Keratinocyte (primary cell): Measurements from ENCODE around the gene CALY. TPM values are rescaled to one million over a fixed set of nuclear protein-coding genes. Genes with fewer than 3 reads are reported as not detected.

Experiments
- DNase-seq: peaks from one replicate; pipeline ENCODE4 v3.0.0-alpha.2; 2011; ENCODE audit warnings: low read depth, missing footprints, low spot score
- FAIRE-seq: peaks from 2 replicates; lab custom pipeline; 2011; peaks lifted over from hg19 to GRCh38; lab: Jason Lieb, UNC
- H2AFZ ChIP-seq: 2 replicates; pipeline ENCODE4 v1.6.0; 2012; ENCODE audit warnings: low read length, control low read depth, inconsistent platforms; ENCODE audit not compliant: control insufficient read depth
- H3K27ac ChIP-seq: 2 replicates; pipeline ENCODE4 v1.5.1; 2011; ENCODE audit warnings: low read length; ENCODE audit not compliant: control insufficient read depth, insufficient read depth
- H3K27me3 ChIP-seq: 3 replicates; pipeline ENCODE4 v1.6.0; 2011; ENCODE audit warnings: low read length; ENCODE audit not compliant: control insufficient read depth, insufficient read depth; ENCODE audit errors: extremely low read depth
- H3K36me3 ChIP-seq, 2 experiments: 2 replicates in 1 of 2; 3 replicates in 1 of 2; pipeline ENCODE4 v1.5.1; 2011; ENCODE audit warnings: low read length in 2 of 2, mild to moderate bottlenecking in 1 of 2; ENCODE audit not compliant: control insufficient read depth in 2 of 2, insufficient read depth in 2 of 2; ENCODE audit errors: extremely low read depth in 1 of 2
- H3K4me1 ChIP-seq: 3 replicates; pipeline ENCODE4 v1.5.1; 2011; ENCODE audit warnings: low read length; ENCODE audit not compliant: control insufficient read depth, insufficient read depth; ENCODE audit errors: extremely low read depth
- H3K4me2 ChIP-seq: 3 replicates; pipeline ENCODE4 v1.6.0; 2011; ENCODE audit warnings: low read depth, low read length; ENCODE audit not compliant: control insufficient read depth, insufficient read depth; ENCODE audit errors: extremely low read depth
- H3K4me3 ChIP-seq, 3 experiments: fragments of 200-600 bp in 1 of 3; sonication (generic) in 1 of 3; 2 replicates in 2 of 3; 3 replicates in 1 of 3; pipeline ENCODE4 v1.5.1; 2011 to 2016; ENCODE audit warnings: low read length in 3 of 3, mild to moderate bottlenecking in 3 of 3, control low read depth in 2 of 3, inconsistent platforms in 1 of 3, low read depth in 1 of 3, mixed read lengths in 1 of 3, mixed run types in 1 of 3, moderate library complexity in 1 of 3; ENCODE audit not compliant: control insufficient read depth in 2 of 3, insufficient read depth in 2 of 3; ENCODE audit errors: extremely low read depth in 1 of 3
- H3K79me2 ChIP-seq: 2 replicates; pipeline ENCODE4 v1.6.0; 2012; ENCODE audit warnings: low read length; ENCODE audit not compliant: control insufficient read depth, insufficient read depth
- H3K9ac ChIP-seq: 3 replicates; pipeline ENCODE4 v1.6.0; 2011; ENCODE audit warnings: low read length; ENCODE audit not compliant: control insufficient read depth, insufficient read depth; ENCODE audit errors: extremely low read depth
- H3K9me1 ChIP-seq: 3 replicates; pipeline ENCODE4 v1.6.0; 2011; ENCODE audit warnings: low read length; ENCODE audit not compliant: control insufficient read depth, insufficient read depth; ENCODE audit errors: extremely low read depth
- H3K9me3 ChIP-seq: 2 replicates; pipeline ENCODE4 v1.5.1; 2012; ENCODE audit warnings: low read depth, low read length; ENCODE audit not compliant: control insufficient read depth
- H4K20me1 ChIP-seq: 3 replicates; pipeline ENCODE4 v1.6.0; 2011; ENCODE audit warnings: low read length; ENCODE audit not compliant: control insufficient read depth, insufficient read depth; ENCODE audit errors: extremely low read depth
- CTCF ChIP-seq, 3 experiments: IDR thresholded peaks in 1 of 3; conservative IDR thresholded peaks in 1 of 3; optimal IDR thresholded peaks in 1 of 3; 2 replicates in 2 of 3; 3 replicates in 1 of 3; pipeline versions ENCODE3 to v1.5.1; 2011; ENCODE audit warnings: low read length in 3 of 3, mild to moderate bottlenecking in 3 of 3, moderate library complexity in 2 of 3, control low read depth in 1 of 3, inconsistent platforms in 1 of 3; ENCODE audit not compliant: insufficient read depth in 2 of 3; ENCODE audit errors: extremely low read depth in 1 of 3
- EZH2 ChIP-seq: IDR thresholded peaks from one replicate; pipeline ENCODE4 v1.6.1; 2012; ENCODE audit warnings: inconsistent platforms, mild to moderate bottlenecking, low read length, moderate library complexity
- dilution Hi-C: fragments of 300-500 bp; cut with MboI; formaldehyde crosslinking; loops from one replicate; pipeline ENCODE4 v1.7.0; 2020; ENCODE audit warnings: low sequenced_read_pairs; ENCODE audit not compliant: extremely low pct_ligation_motif_present
- polyA plus RNA-seq, 5 experiments: library from polyadenylated mRNA; depleted of rRNA in 3 of 5; stranded (reverse) in 3 of 5; stranded (forward) in 1 of 5; unstranded in 1 of 5; fragments of >200 nt; gene quantifications; 1 replicate in 1 of 5; 2 replicates in 3 of 5; 3 replicates in 1 of 5; pipeline versions ENCODE4 v1.2.1 to v1.2.3, GENCODE V29; 2011 to 2012; ENCODE audit warnings: missing spikeins in 2 of 5, low read depth in 1 of 5, low replicate concordance in 1 of 5

The CALY gene
- polyA plus RNA-seq, 1 donor (not counting 4 experiments of a cell fraction or from before 2014, with no cell fraction given): not detected

DNA sequence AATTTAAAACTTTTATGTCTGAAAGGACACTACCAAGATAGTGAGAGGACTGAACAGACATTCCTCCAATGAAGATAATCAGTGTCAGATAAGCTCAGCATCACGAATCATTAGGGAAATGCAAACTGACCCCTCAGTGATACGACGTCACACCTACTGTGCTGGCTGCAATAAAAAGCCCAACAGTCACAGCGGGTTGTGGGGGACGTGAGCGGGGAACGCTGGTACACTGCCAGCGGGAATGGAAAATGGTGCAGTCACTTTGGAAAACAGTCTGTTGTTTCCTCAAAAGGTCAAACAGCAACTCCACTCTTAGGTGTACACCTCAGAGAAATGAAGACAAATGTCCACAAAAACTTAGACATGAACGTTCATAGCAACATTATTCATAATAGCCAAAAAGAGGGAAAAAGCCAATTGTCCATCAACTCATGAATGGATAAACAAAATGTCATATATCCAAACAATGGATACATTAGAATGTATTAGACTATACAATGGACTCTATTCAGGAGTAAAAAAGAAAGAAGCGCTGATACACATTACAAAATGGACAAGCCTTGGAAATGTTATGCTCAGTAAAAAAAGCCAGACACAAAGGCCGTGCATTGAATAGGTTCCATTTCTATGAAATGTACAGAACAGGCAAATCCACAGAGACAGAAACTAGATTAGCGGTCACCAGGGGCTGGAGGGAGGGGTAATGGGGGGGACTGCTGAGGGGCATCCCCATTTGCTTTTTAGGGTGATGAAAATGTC lies 38.8 kb upstream of the CALY start:
- dilution Hi-C loops: no loop called here
- no peaks in the 10 kb centered on the region for H4K20me1 ChIP-seq

GRCh38 chr10:133373174-133374090 lies 36.7 kb upstream of the CALY start, which contains the start of gene ECHS1:
ECHS1 (minus strand) TSS chr10:133373354; CDS start chr10:133373333, 21 bp downstream.
- FAIRE-seq (no peak), DNase-seq (no peak)
- Histone ChIP-seq H3K27ac (peak within 1 kb of the TSS; percentile 40), H3K9me3 (no peaks in the 10 kb centered on the region), H3K9ac (peak within 1 kb of the TSS; percentile 81), H2AFZ (peak within 1 kb of the TSS; percentile 90), H3K27me3 (no peaks in the 10 kb centered on the region), H3K9me1 (no peaks in the 10 kb centered on the region), H3K4me3 (peak within 1 kb of the TSS; percentile 68 to 93 (median 68)), H3K79me2 (no peaks in the 10 kb centered on the region), H3K36me3 (peaks cover 9 to 15% of the 10 kb centered on the region in 2 experiments), H3K4me1 (peaks cover 5% of the 10 kb centered on the region), H3K4me2 (peak within 1 kb of the TSS; percentile 76), H4K20me1 (no peaks in the 10 kb centered on the region)
- TF ChIP-seq EZH2: no peak
- TF ChIP-seq CTCF (optimal IDR thresholded peaks at IDR 0.05 in 1 of 3, IDR thresholded peaks at IDR 0.05 in 1 of 3, conservative IDR thresholded peaks at IDR 0.05 in 1 of 3; ENCODE audit: extremely low read depth in 1 of 3, insufficient read depth in 2 of 3, low read length in 3 of 3): no peak
- dilution Hi-C loops: no loop called here

More for the DNA sequence above, 38.8 kb upstream of the CALY start:
- no peak for TF ChIP-seq CTCF (optimal IDR thresholded peaks at IDR 0.05 in 1 of 3, IDR thresholded peaks at IDR 0.05 in 1 of 3, conservative IDR thresholded peaks at IDR 0.05 in 1 of 3; ENCODE audit: extremely low read depth in 1 of 3, insufficient read depth in 2 of 3, low read length in 3 of 3)
- TF ChIP-seq EZH2: no peak
- Histone ChIP-seq H3K4me2 (no peak overlapping the region), H3K27ac (no peak overlapping the region), H3K9ac (no peak overlapping the region), H3K4me3 (no peak overlapping the region), H3K27me3 (no peaks in the 10 kb centered on the region), H3K4me1 (peaks cover 5% of the 10 kb centered on the region), H3K9me1 (no peaks in the 10 kb centered on the region), H3K9me3 (no peaks in the 10 kb centered on the region), H2AFZ (no peak overlapping the region), H3K79me2 (no peaks in the 10 kb centered on the region), H3K36me3 (peaks cover 0 to 2% of the 10 kb centered on the region in 2 experiments)
- DNase-seq: no peak
- no peak for FAIRE-seq
